ENCODE measurements around the gene E2F2.

E2F2 gene

DNA sequence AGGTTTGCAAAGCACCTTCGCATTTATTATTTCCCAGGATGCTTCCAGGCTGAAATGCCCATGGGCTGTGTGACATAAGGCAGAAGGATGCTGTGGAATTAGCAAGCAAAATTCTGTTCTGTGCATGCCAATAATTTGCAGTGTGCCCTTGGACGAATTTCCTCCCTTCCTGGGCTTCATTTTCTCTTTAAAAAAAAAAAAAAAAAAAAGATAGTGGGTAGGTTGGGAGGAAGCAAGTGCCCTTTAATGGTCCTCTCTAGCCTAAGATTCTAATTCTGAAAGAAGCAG lies 30.7 kb upstream of the E2F2 start:
- no peak overlapping the region for H3K9ac ChIP-seq (ENCODE audit: insufficient read length, low read depth)
- no peaks in the 10 kb centered on the region for H3K9me3 ChIP-seq (ENCODE audit: insufficient read depth, low read length)
- H3K27me3 ChIP-seq (ENCODE audit: insufficient read depth, insufficient read length) = no peaks in the 10 kb centered on the region
- no peak overlapping the region for H3K4me3 ChIP-seq (ENCODE audit: insufficient read length, low read depth)
- no peak for DNase-seq (ENCODE audit: low read depth, low spot score)
- TF ChIP-seq SUZ12 (IDR thresholded peaks at IDR 0.05; ENCODE audit: extremely low read depth, insufficient read depth, insufficient read length) = no peak
- H3K4me1 ChIP-seq (ENCODE audit: insufficient read depth, insufficient read length) = peaks cover 3% of the 10 kb centered on the region
- peaks cover 20% of the 10 kb centered on the region for H3K36me3 ChIP-seq (ENCODE audit: insufficient read depth, insufficient read length, low read length)

GRCh38 chr1:23561076-23561812 lies 30.2 kb upstream of the E2F2 start:
- H3K4me1 ChIP-seq (ENCODE audit: insufficient read depth, insufficient read length) = peaks cover 2% of the 10 kb centered on the region
- H3K4me3 ChIP-seq (ENCODE audit: insufficient read length, low read depth) = no peak overlapping the region
- no peak for TF ChIP-seq SUZ12 (IDR thresholded peaks at IDR 0.05; ENCODE audit: extremely low read depth, insufficient read depth, insufficient read length)
- TF ChIP-seq YY1 (IDR thresholded peaks at IDR 0.05; ENCODE audit: insufficient read depth, insufficient read length) = no peak
- no peak for TF ChIP-seq ZNF274 (IDR thresholded peaks at IDR 0.05; ENCODE audit: low read depth, low read length)
- peaks cover 20% of the 10 kb centered on the region for H3K36me3 ChIP-seq (ENCODE audit: insufficient read depth, insufficient read length, low read length)
- no peaks in the 10 kb centered on the region for H3K27me3 ChIP-seq (ENCODE audit: insufficient read depth, insufficient read length)
- H3K9ac ChIP-seq (ENCODE audit: insufficient read length, low read depth) = no peak overlapping the region
- H3K9me3 ChIP-seq (ENCODE audit: insufficient read depth, low read length) = no peaks in the 10 kb centered on the region
- no peak for DNase-seq (ENCODE audit: low read depth, low spot score)

GRCh38 chr1:23559985-23560741 lies 29.1 kb upstream of the E2F2 start:
- peak overlapping the region; percentile 97 for H3K4me3 ChIP-seq (ENCODE audit: insufficient read length, low read depth)
- peak overlapping the region; percentile 65 for H3K9ac ChIP-seq (ENCODE audit: insufficient read length, low read depth)
- H3K36me3 ChIP-seq (ENCODE audit: insufficient read depth, insufficient read length, low read length) = peaks cover 20% of the 10 kb centered on the region
- TF ChIP-seq YY1 (IDR thresholded peaks at IDR 0.05; ENCODE audit: insufficient read depth, insufficient read length) = no peak
- TF ChIP-seq SUZ12 (IDR thresholded peaks at IDR 0.05; ENCODE audit: extremely low read depth, insufficient read depth, insufficient read length) = no peak
- no peak for TF ChIP-seq ZNF274 (IDR thresholded peaks at IDR 0.05; ENCODE audit: low read depth, low read length)
- DNase-seq (ENCODE audit: low read depth, low spot score) = no peak
- H3K4me1 ChIP-seq (ENCODE audit: insufficient read depth, insufficient read length) = peaks cover 3% of the 10 kb centered on the region
- H3K9me3 ChIP-seq (ENCODE audit: insufficient read depth, low read length) = no peaks in the 10 kb centered on the region
- no peaks in the 10 kb centered on the region for H3K27me3 ChIP-seq (ENCODE audit: insufficient read depth, insufficient read length)

GRCh38 chr1:23559136-23559984 lies 28.3 kb upstream of the E2F2 start, which contains the start of gene ID3:
Gene ID3 (minus strand): TSS chr1:23559501. CDS start chr1:23559426, 75 bp downstream.
- peak within 1 kb of the TSS; percentile 90 for H3K9ac ChIP-seq (ENCODE audit: insufficient read length, low read depth)

DNA sequence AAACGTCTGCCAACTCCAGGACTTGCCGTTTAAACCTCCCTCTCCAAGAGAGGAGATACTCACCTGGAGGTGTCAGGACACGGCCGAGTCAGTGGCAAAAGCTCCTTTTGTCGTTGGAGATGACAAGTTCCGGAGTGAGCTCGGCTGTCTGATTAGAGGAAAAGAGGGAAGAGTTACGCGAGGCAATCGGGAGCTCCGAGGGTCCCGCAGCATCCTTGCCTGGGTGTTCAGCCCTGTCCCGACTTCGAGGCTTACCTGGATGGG lies 27.8 kb upstream of the E2F2 start:
- H3K4me1 ChIP-seq (ENCODE audit: insufficient read depth, insufficient read length) = peaks cover 3% of the 10 kb centered on the region
- no peak for TF ChIP-seq YY1 (IDR thresholded peaks at IDR 0.05; ENCODE audit: insufficient read depth, insufficient read length)
- TF ChIP-seq SUZ12 (IDR thresholded peaks at IDR 0.05; ENCODE audit: extremely low read depth, insufficient read depth, insufficient read length) = no peak
- TF ChIP-seq ZNF274 (IDR thresholded peaks at IDR 0.05; ENCODE audit: low read depth, low read length) = no peak
- peaks cover 20% of the 10 kb centered on the region for H3K36me3 ChIP-seq (ENCODE audit: insufficient read depth, insufficient read length, low read length)
- H3K9ac ChIP-seq (ENCODE audit: insufficient read length, low read depth) = peak overlapping the region; percentile 90
- peak overlapping the region; percentile 97 for H3K4me3 ChIP-seq (ENCODE audit: insufficient read length, low read depth)
- DNase-seq (ENCODE audit: low read depth, low spot score) = no peak
- H3K9me3 ChIP-seq (ENCODE audit: insufficient read depth, low read length) = no peaks in the 10 kb centered on the region
- no peaks in the 10 kb centered on the region for H3K27me3 ChIP-seq (ENCODE audit: insufficient read depth, insufficient read length)

More at GRCh38 chr1:23559136-23559984, 28.3 kb upstream of the E2F2 start, which contains the start of gene ID3:
- peak within 1 kb of the TSS; percentile 97 for H3K4me3 ChIP-seq (ENCODE audit: insufficient read length, low read depth)
- no peaks in the 10 kb centered on the region for H3K27me3 ChIP-seq (ENCODE audit: insufficient read depth, insufficient read length)
- peak; percentile 84 for DNase-seq (ENCODE audit: low read depth, low spot score)
- TF ChIP-seq SUZ12 (IDR thresholded peaks at IDR 0.05; ENCODE audit: extremely low read depth, insufficient read depth, insufficient read length) (no peak), ZNF274 (IDR thresholded peaks at IDR 0.05; ENCODE audit: low read depth, low read length) (no peak), YY1 (IDR thresholded peaks at IDR 0.05; ENCODE audit: insufficient read depth, insufficient read length) (no peak)
- H3K36me3 ChIP-seq (ENCODE audit: insufficient read depth, insufficient read length, low read length) = peaks cover 20% of the 10 kb centered on the region
- no peaks in the 10 kb centered on the region for H3K9me3 ChIP-seq (ENCODE audit: insufficient read depth, low read length)
- peaks cover 3% of the 10 kb centered on the region for H3K4me1 ChIP-seq (ENCODE audit: insufficient read depth, insufficient read length)

DNA sequence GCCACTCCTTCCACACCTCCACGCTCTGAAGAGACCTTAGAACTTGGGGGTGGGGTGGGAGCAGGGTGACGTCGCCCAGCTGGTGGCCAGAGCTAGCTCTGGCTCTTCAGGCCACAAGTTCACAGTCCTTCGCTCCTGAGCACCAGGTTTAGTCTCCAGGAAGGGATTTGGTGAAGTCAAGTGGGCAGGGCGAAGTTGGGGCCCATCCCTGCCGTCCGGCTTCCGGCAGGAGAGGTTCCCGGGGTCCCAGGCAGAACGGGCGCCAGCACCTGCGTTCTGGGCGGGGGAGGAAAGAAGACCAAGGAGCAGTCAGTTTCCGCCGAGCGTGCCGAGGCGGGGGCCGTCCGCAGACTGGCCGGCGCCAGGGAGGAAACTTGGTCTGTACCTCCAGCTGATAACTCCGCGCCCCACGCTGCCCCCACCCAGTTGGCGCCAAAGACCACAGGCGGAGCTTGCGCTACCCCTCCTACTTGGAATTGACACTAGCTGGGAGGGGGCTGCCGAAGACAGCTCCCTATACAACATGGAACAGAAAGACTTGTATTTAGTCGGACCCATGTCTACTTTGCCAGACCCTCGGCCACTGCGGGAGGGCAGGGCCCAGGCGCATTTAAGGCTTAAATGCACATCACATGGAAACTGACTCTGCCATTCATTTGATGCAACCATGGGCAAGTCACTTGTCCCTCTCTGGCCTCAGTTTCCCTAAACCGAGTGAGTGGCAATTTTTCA lies 27.3 kb upstream of the E2F2 start:
- no peaks in the 10 kb centered on the region for H3K27me3 ChIP-seq (ENCODE audit: insufficient read depth, insufficient read length)
- H3K4me1 ChIP-seq (ENCODE audit: insufficient read depth, insufficient read length) = peaks cover 5% of the 10 kb centered on the region
- peak overlapping the region; percentile 97 for H3K4me3 ChIP-seq (ENCODE audit: insufficient read length, low read depth)
- no peak for DNase-seq (ENCODE audit: low read depth, low spot score)
- no peaks in the 10 kb centered on the region for H3K9me3 ChIP-seq (ENCODE audit: insufficient read depth, low read length)
- TF ChIP-seq YY1 (IDR thresholded peaks at IDR 0.05; ENCODE audit: insufficient read depth, insufficient read length) (no peak), SUZ12 (IDR thresholded peaks at IDR 0.05; ENCODE audit: extremely low read depth, insufficient read depth, insufficient read length) (no peak), ZNF274 (IDR thresholded peaks at IDR 0.05; ENCODE audit: low read depth, low read length) (no peak)
- peak overlapping the region; percentile 90 for H3K9ac ChIP-seq (ENCODE audit: insufficient read length, low read depth)
- peaks cover 20% of the 10 kb centered on the region for H3K36me3 ChIP-seq (ENCODE audit: insufficient read depth, insufficient read length, low read length)

All from NT2/D1 (cell line).